ENCODE results near the gene DOCK9.

The DOCK9 gene

DNA sequence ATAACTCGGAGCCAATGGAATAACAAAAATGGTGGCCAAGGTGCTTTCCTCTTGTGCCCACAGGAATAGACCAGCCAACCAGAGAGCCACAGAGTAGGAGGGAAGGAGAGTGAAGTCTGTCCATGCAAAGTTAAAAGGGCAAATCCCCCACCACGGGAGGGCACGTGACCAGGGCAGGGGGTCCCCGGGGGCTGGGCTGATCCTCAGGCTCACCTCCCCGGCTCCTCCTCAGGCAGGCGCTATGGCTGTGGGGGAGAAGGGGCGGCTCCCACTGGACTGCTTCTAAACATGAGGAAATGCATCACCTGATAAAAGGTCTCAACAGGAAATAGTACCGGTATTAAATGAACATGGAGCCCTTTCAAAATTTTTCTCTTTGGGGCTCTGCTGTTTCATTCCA, 152.2 kb downstream of the DOCK9 start:
- no peak for DNase-seq (ENCODE audit: low spot score)
- in situ Hi-C loops (cut with MboI; ENCODE audit: low sequenced_read_pairs, unreplicated experiment) = no loop called here

GRCh38 chr13:98824376-98825160, 153.3 kb downstream of the DOCK9 start:
- in situ Hi-C loops (cut with MboI; ENCODE audit: low sequenced_read_pairs, unreplicated experiment) = no loop called here
- no peak for TF ChIP-seq CTCF (IDR thresholded peaks at IDR 0.05; ENCODE audit: borderline replicate concordance, control extremely low read depth, extremely low read depth, insufficient read depth, missing control alignments)
- no peak for DNase-seq (ENCODE audit: low spot score)

More for the DNA sequence above, 152.2 kb downstream of the DOCK9 start:
- TF ChIP-seq CTCF (IDR thresholded peaks at IDR 0.05; ENCODE audit: borderline replicate concordance, control extremely low read depth, extremely low read depth, insufficient read depth, missing control alignments) = no peak

DNA sequence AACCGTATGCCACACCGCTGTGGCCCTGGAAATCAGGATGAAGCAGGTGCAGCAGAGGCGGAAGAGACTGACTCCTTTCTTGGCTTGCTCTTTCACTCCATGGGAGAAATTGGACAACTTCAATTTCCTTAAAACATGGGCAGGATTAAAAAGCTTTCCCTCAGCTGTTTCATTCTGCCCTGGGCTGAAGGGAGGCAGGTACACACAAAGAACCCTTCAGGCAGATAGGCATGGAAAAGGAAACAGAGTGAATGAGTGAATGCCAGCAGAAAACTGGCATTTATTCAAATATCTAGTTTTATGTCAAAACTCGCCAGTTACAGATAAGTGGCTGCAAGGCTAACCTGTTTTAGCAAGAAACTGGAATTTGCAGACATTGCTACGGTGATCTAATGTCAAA, 154.4 kb downstream of the DOCK9 start:
- in situ Hi-C loops (cut with MboI; ENCODE audit: low sequenced_read_pairs, unreplicated experiment) = no loop called here
- DNase-seq (ENCODE audit: low spot score) = no peak
- no peak for TF ChIP-seq CTCF (IDR thresholded peaks at IDR 0.05; ENCODE audit: borderline replicate concordance, control extremely low read depth, extremely low read depth, insufficient read depth, missing control alignments)

GRCh38 chr13:98822225-98822606, 155.6 kb downstream of the DOCK9 start:
- in situ Hi-C loops (cut with MboI; ENCODE audit: low sequenced_read_pairs, unreplicated experiment) = no loop called here
- TF ChIP-seq CTCF (IDR thresholded peaks at IDR 0.05; ENCODE audit: borderline replicate concordance, control extremely low read depth, extremely low read depth, insufficient read depth, missing control alignments) = no peak
- DNase-seq (ENCODE audit: low spot score) = no peak

GRCh38 chr13:98821372-98822224, 156.3 kb downstream of the DOCK9 start:
- no peak for DNase-seq (ENCODE audit: low spot score)
- in situ Hi-C loops (cut with MboI; ENCODE audit: low sequenced_read_pairs, unreplicated experiment) = no loop called here
- TF ChIP-seq CTCF (IDR thresholded peaks at IDR 0.05; ENCODE audit: borderline replicate concordance, control extremely low read depth, extremely low read depth, insufficient read depth, missing control alignments) = no peak

DNA sequence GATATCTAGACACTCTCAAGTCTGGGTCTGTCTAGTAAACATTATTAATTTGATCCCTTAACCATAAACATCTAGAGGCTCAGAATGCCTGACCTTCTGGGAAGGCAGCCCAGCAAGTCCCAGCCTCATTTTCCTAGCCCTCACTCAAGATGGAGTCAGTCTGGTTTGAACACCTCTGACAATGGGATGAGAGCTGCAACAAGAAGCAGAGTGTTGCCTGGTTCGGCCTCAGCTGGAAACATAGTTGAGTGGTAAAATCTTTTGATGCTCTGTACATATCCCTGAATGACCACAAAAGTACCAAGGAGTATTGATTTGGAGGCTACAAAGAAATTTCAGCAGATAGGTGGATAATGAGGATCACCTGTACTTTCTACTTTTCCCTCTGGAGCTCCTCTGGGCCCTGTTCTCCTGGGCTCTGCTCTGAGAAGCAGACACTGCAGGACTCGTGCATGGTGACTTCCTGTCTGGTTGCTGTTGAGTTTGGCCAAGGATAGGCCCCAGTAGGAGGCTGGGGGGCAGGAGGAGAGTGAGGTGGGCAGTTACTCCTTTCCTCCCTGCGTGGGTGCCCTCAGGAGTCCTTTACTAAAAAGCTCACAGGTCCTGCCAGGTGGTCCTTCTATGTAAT, 157.0 kb downstream of the DOCK9 start:
- DNase-seq (ENCODE audit: low spot score) = no peak
- in situ Hi-C loops (cut with MboI; ENCODE audit: low sequenced_read_pairs, unreplicated experiment) = no loop called here
- TF ChIP-seq CTCF (IDR thresholded peaks at IDR 0.05; ENCODE audit: borderline replicate concordance, control extremely low read depth, extremely low read depth, insufficient read depth, missing control alignments) = no peak
